ENCODE measurements around the gene PANK2.

The PANK2 gene

GRCh38 chr20:3846740-3847428 lies 42.3 kb upstream of the PANK2 start, which contains the start of gene MAVS:
Gene MAVS, plus strand, starts transcription at chr20:3846834. Its CDS starts 7,791 bp downstream, at chr20:3854625.
- CTCF ChIA-PET: no interaction called here
- TF ChIP-seq ELF4 (IDR thresholded peaks at IDR 0.05): peak; percentile 40; the same call in 1 of the 2 replicates
- TF ChIP-seq BHLHE40 (IDR thresholded peaks at IDR 0.05; ENCODE audit: borderline replicate concordance): no peak
- TF ChIP-seq ARNT (IDR thresholded peaks at IDR 0.05): no peak
- POLR2A ChIA-PET: interaction anchor here (0.6 to 1.0 kb wide), 2 partner anchors 11 to 60 kb away, joined by 3 to 4 read pairs; partner anchors contain the start of gene CENPB
- DNase-seq (ENCODE audit: extremely low spot score): peak; percentile 91

GRCh38 chr20:3847429-3847940 lies 41.7 kb upstream of the PANK2 start:
- no peak for TF ChIP-seq HDGF (IDR thresholded peaks at IDR 0.05; ENCODE audit: borderline replicate concordance)
- TF ChIP-seq SUZ12 (IDR thresholded peaks at IDR 0.05): no peak
- TF ChIP-seq ELF4 (IDR thresholded peaks at IDR 0.05): no peak
- TF ChIP-seq SP1 (IDR thresholded peaks at IDR 0.05): no peak
- TF ChIP-seq ZNF384 (IDR thresholded peaks at IDR 0.05): no peak
- TF ChIP-seq FOXA1 (IDR thresholded peaks at IDR 0.05): no peak
- TF ChIP-seq NFRKB (IDR thresholded peaks at IDR 0.05): no peak
- TF ChIP-seq ARNT (IDR thresholded peaks at IDR 0.05): no peak
- no peak for TF ChIP-seq LEF1 (IDR thresholded peaks at IDR 0.05; ENCODE audit: borderline replicate concordance)
- no peak for DNase-seq (ENCODE audit: extremely low spot score)
- CTCF ChIA-PET: no interaction called here
- POLR2A ChIA-PET: interaction anchor here (0.6 to 1.0 kb wide), 2 partner anchors 11 to 61 kb away, joined by 3 to 4 read pairs; partner anchors contain the start of gene CENPB

GRCh38 chr20:3848565-3848964 lies 40.6 kb upstream of the PANK2 start:
- ChIA-PET POLR2A (no interaction called here), CTCF (no interaction called here)
- TF ChIP-seq ELF4 (IDR thresholded peaks at IDR 0.05): no peak
- TF ChIP-seq ZNF384 (IDR thresholded peaks at IDR 0.05): no peak
- TF ChIP-seq LEF1 (IDR thresholded peaks at IDR 0.05; ENCODE audit: borderline replicate concordance): no peak
- no peak for TF ChIP-seq SUZ12 (IDR thresholded peaks at IDR 0.05)
- TF ChIP-seq CTBP1 (IDR thresholded peaks at IDR 0.05; ENCODE audit: borderline replicate concordance): no peak
- no peak for DNase-seq (ENCODE audit: extremely low spot score)

- no peak for DNase-seq (ENCODE audit: extremely low spot score)
- POLR2A ChIA-PET: interaction anchor here (1.3 to 1.9 kb wide), 3 partner anchors 34 to 87 kb away, joined by 6 to 10 read pairs (median 8); partner anchors contain the start of genes ADISSP, AP5S1 and CENPB
- TF ChIP-seq CTBP1 (IDR thresholded peaks at IDR 0.05; ENCODE audit: borderline replicate concordance) (no peak), TARDBP (IDR thresholded peaks at IDR 0.05) (no peak), PKNOX1 (IDR thresholded peaks at IDR 0.05) (no peak), SP1 (IDR thresholded peaks at IDR 0.05) (no peak)
- CTCF ChIA-PET: interaction anchor here (0.5 to 1.9 kb wide), 9 partner anchors 9 to 928 kb away, joined by 3 to 9 read pairs (median 3); partner anchors contain the start of gene ADISSP
Observed at GRCh38 chr20:3854462-3854871, 34.7 kb upstream of the PANK2 start.

- no peak for DNase-seq (ENCODE audit: extremely low spot score)
- ChIA-PET CTCF (no interaction called here), POLR2A (no interaction called here)
- no peak for TF ChIP-seq FOXA1 (IDR thresholded peaks at IDR 0.05)
- TF ChIP-seq PKNOX1 (IDR thresholded peaks at IDR 0.05): no peak
Observed at GRCh38 chr20:3857405-3857804, 31.8 kb upstream of the PANK2 start.

- POLR2A ChIA-PET: no interaction called here
- CTCF ChIA-PET: no interaction called here
Observed at GRCh38 chr20:3858689-3859088, 30.5 kb upstream of the PANK2 start.

GRCh38 chr20:3861191-3861590 lies 28.0 kb upstream of the PANK2 start:
- CTCF ChIA-PET: no interaction called here
- TF ChIP-seq ARNT (IDR thresholded peaks at IDR 0.05): no peak

More at GRCh38 chr20:3858689-3859088, 30.5 kb upstream of the PANK2 start:
- no peak for TF ChIP-seq TARDBP (IDR thresholded peaks at IDR 0.05)
- TF ChIP-seq PKNOX1 (IDR thresholded peaks at IDR 0.05): no peak
- TF ChIP-seq NFRKB (IDR thresholded peaks at IDR 0.05): no peak
- TF ChIP-seq FOXA1 (IDR thresholded peaks at IDR 0.05): no peak
- TF ChIP-seq SP1 (IDR thresholded peaks at IDR 0.05): no peak
- no peak for TF ChIP-seq FOXK2 (IDR thresholded peaks at IDR 0.05)
- TF ChIP-seq ELF4 (IDR thresholded peaks at IDR 0.05): no peak
- no peak for TF ChIP-seq LEF1 (IDR thresholded peaks at IDR 0.05; ENCODE audit: borderline replicate concordance)
- TF ChIP-seq BHLHE40 (IDR thresholded peaks at IDR 0.05; ENCODE audit: borderline replicate concordance): no peak
- no peak for TF ChIP-seq CTBP1 (IDR thresholded peaks at IDR 0.05; ENCODE audit: borderline replicate concordance)
- TF ChIP-seq HDGF (IDR thresholded peaks at IDR 0.05; ENCODE audit: borderline replicate concordance): no peak
- TF ChIP-seq ZNF384 (IDR thresholded peaks at IDR 0.05): no peak
- DNase-seq (ENCODE audit: extremely low spot score): no peak

GRCh38 chr20:3862333-3862732 lies 26.9 kb upstream of the PANK2 start:
- no peak for DNase-seq (ENCODE audit: extremely low spot score)
- POLR2A ChIA-PET: no interaction called here
- CTCF ChIA-PET: no interaction called here
- TF ChIP-seq FOXA1 (IDR thresholded peaks at IDR 0.05) (no peak), SP1 (IDR thresholded peaks at IDR 0.05) (no peak), ARNT (IDR thresholded peaks at IDR 0.05) (no peak), FOXM1 (IDR thresholded peaks at IDR 0.05; ENCODE audit: borderline replicate concordance) (no peak), BHLHE40 (IDR thresholded peaks at IDR 0.05; ENCODE audit: borderline replicate concordance) (no peak), HDGF (IDR thresholded peaks at IDR 0.05; ENCODE audit: borderline replicate concordance) (no peak)

More at GRCh38 chr20:3861191-3861590, 28.0 kb upstream of the PANK2 start:
- POLR2A ChIA-PET: no interaction called here
- no peak for DNase-seq (ENCODE audit: extremely low spot score)

Data from HEK293T (cell line).